PC-3 (cell line): ENCODE data around the gene GATA6.

ENCODE experiments used
- CTCF ChIP-seq: fragments of 300-600 bp; sonication (generic); conservative IDR thresholded peaks from 2 replicates; pipeline ENCODE4 v1.5.1; 2017; ENCODE audit warnings: antibody characterized with exemption, low read depth, mild to moderate bottlenecking, low read length
- EZH2 ChIP-seq: fragments of 300-600 bp; sonication (generic); IDR thresholded peaks from one replicate; pipeline ENCODE4 v1.6.1; 2017; ENCODE audit warnings: antibody characterized with exemption, mild to moderate bottlenecking, low read length; ENCODE audit not compliant: unreplicated experiment
- EZH2phosphoT487 ChIP-seq: fragments of 300-600 bp; sonication (generic); IDR thresholded peaks from 2 replicates; pipeline ENCODE4 v1.6.1; 2018; ENCODE audit warnings: mild to moderate bottlenecking, antibody characterized with exemption, low read length, borderline replicate concordance

DNA sequence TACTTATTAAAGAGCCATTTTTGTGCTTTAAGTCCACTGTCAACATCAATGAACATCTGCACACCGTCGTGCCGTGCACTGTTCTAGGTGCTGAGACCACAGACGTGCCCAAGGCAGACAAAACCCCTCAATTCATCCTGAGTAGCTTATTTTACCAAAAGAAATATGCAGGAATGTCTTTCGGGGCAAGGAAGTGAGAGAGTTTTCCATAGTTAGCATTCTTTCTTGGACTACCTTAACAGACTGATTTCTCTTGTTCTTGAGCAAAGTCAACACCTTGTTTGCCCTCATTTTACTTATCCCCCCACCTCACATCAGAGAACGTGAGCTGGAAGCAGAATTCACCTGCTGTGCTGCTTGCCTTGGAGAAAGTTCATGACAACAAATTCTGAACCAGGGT, 69.3 kb downstream of the GATA6 start:
- TF ChIP-seq CTCF (no peak), EZH2 (no peak), EZH2phosphoT487 (no peak)
